ENCODE measurements around the gene CACNB2.

- TF ChIP-seq, protein P1, sequence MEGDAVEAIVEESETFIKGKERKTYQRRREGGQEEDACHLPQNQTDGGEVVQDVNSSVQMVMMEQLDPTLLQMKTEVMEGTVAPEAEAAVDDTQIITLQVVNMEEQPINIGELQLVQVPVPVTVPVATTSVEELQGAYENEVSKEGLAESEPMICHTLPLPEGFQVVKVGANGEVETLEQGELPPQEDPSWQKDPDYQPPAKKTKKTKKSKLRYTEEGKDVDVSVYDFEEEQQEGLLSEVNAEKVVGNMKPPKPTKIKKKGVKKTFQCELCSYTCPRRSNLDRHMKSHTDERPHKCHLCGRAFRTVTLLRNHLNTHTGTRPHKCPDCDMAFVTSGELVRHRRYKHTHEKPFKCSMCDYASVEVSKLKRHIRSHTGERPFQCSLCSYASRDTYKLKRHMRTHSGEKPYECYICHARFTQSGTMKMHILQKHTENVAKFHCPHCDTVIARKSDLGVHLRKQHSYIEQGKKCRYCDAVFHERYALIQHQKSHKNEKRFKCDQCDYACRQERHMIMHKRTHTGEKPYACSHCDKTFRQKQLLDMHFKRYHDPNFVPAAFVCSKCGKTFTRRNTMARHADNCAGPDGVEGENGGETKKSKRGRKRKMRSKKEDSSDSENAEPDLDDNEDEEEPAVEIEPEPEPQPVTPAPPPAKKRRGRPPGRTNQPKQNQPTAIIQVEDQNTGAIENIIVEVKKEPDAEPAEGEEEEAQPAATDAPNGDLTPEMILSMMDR (IDR thresholded peaks at IDR 0.05; ENCODE audit: low read depth, low read length, poor library complexity, severe bottlenecking): no peak
- TF ChIP-seq EZH2phosphoT487 (IDR thresholded peaks at IDR 0.05; ENCODE audit: borderline replicate concordance, low read length): no peak
These were observed 77.4 kb downstream of the CACNB2 start for GRCh38 chr10:18217577-18217976.

All from DOHH2 (cell line).